GM18517 (cell line): ENCODE data around the gene APOBEC4.

Experiments used
- ATAC-seq: cut with Tn5 transposase; IDR thresholded peaks from one replicate; pipeline ENCODE4 v1.9.1; 2021; ENCODE audit warnings: mild to moderate bottlenecking, moderate library complexity; ENCODE audit not compliant: unreplicated experiment

Gene APOBEC4

GRCh38 chr1:183605904-183606303 is 47.2 kb downstream of the APOBEC4 start:
- ATAC-seq = no peak

DNA sequence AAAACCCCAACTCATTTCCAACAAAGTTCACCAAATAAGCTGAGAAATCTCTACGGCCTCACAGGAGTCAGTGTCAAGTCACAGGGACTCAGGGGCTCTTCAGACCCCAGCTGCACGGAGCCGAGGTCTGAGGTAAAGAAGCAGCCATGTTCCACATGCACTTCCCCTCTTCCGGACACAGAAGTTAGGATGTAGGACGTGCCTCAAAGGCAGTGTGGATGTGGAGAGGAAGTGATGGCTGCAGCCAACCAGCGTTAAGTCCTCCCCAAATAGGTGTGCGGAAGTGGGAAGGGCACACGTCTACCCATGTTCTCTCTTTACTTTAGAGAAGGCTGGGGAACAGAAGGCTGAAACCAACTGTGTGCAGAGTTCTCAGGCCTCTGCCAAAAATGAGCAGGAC is 48.3 kb downstream of the APOBEC4 start:
- ATAC-seq = no peak

- no peak for ATAC-seq
Observed at GRCh38 chr1:183604038-183604808, 48.9 kb downstream of the APOBEC4 start.

DNA sequence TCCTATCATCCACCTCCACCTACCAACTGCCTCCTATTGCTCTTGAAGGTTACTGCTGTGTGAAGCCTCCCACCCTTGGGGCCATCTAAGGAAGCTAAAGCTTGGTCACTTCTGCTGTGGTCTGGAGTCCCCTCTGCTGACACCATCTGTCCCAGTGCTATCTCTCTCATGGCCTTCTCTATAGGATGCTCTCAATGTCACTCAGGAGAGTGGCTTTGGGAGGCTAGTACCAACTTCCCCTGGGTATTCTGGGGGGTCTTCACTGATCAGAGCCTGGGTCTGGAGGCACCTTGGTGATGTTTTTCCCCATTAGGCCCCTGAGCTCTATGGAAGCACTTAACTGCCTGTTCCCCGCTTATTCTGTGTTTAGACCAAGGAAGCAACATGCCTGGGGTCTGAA is 50.6 kb downstream of the APOBEC4 start:
- no peak for ATAC-seq

DNA sequence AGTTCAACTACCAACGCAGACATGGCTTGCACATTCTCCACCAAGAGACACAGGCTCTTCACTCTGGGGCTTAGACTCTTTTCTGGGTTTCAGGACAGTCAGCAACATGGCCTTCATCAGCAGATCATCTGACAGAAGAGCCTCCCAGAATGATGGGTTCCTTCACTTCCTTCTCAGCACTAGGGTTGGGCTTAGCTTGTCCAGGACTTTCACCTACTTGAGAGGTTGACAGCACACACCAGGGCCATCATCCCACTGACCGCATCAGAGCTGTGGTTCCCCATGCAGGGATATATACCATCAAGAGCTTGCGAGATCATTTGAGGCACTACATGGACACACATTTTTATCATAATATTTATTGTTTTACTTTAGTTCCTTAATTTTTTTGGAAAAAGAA is 52.5 kb downstream of the APOBEC4 start:
- no peak for ATAC-seq

- no peak for ATAC-seq
Observed at GRCh38 chr1:183600136-183600535, 53.0 kb downstream of the APOBEC4 start.

GRCh38 chr1:183598386-183598785 is 54.7 kb downstream of the APOBEC4 start:
- ATAC-seq = peak; percentile 70

GRCh38 chr1:183597656-183598347 is 55.3 kb downstream of the APOBEC4 start:
- no peak for ATAC-seq

DNA sequence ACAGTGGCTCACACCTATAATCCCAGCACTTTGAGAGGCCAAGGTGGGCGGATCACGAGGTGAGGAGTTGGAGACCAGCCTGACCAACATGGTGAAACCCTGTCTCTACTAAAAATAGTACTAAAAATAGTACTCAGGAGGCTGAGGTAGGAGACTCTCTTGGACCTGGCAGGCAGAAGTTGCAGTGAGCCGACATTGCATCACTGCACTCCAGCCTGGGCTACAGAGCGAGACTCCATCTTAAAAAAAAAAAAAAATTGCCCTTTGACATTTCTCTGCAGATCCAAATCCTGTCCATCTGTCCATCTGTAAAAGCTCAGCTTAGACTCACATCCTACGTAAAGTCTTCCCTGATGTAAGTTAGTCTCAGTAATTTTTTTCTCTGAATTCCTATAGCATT is 56.6 kb downstream of the APOBEC4 start:
- no peak for ATAC-seq
